Keratinocyte (primary cell): ENCODE measurements around the gene KDM7A.

Experiments
- CTCF ChIP-seq, 3 experiments: IDR thresholded peaks in 1 of 3; conservative IDR thresholded peaks in 1 of 3; optimal IDR thresholded peaks in 1 of 3; 2 replicates in 2 of 3; 3 replicates in 1 of 3; pipeline versions ENCODE3 to v1.5.1; 2011; ENCODE audit warnings: low read length in 3 of 3, mild to moderate bottlenecking in 3 of 3, moderate library complexity in 2 of 3, control low read depth in 1 of 3, inconsistent platforms in 1 of 3; ENCODE audit not compliant: insufficient read depth in 2 of 3; ENCODE audit errors: extremely low read depth in 1 of 3
- EZH2 ChIP-seq: IDR thresholded peaks from one replicate; pipeline ENCODE4 v1.6.1; 2012; ENCODE audit warnings: inconsistent platforms, mild to moderate bottlenecking, low read length, moderate library complexity

DNA sequence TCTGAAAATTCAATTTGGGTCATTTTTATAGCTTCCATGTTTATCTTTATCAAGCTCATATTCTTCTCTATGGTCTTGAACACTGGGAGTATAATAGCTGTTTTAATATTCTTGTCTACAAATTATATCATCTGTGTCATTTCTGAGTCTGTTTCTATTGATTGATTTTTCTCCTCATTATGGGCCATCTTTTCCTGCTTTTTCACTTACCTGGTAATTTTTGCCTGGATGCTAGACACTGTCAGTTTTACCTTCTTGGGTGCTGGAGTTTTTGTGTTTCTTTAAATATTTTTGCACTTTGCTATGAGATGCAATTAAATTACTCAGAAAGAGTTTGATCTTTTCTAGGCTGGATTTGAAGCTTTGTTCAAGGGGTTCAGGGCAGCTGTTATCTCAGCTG lies 26.8 kb upstream of the KDM7A start:
- TF ChIP-seq CTCF (optimal IDR thresholded peaks at IDR 0.05 in 1 of 3, IDR thresholded peaks at IDR 0.05 in 1 of 3, conservative IDR thresholded peaks at IDR 0.05 in 1 of 3; ENCODE audit: extremely low read depth in 1 of 3, insufficient read depth in 2 of 3, low read length in 3 of 3) (no peak), EZH2 (no peak)
